Measurements from ENCODE around the gene BORCS5.

Gene BORCS5

GRCh38 chr12:12357719-12358461, 1.0 kb downstream of the BORCS5 start:
- Histone ChIP-seq H3K27me3 (ENCODE audit: insufficient read depth, poor library complexity, severe bottlenecking) (no peaks in the 10 kb centered on the region), H3K4me3 (replicated peaks; ENCODE audit: insufficient read depth, low read length) (peak overlapping the region; percentile 62), H3K27ac (replicated peaks) (peak overlapping the region; percentile 98)
- DNase-seq (ENCODE audit: low read depth in 1 of 2, low spot score in 1 of 2) = peak in 1 of 2 experiments; percentile 18
- TF ChIP-seq GABPA (IDR thresholded peaks at IDR 0.05; ENCODE audit: low read depth) (no peak), POLR2AphosphoS5 (IDR thresholded peaks at IDR 0.05; ENCODE audit: low read depth) (no peak), SPI1 (IDR thresholded peaks at IDR 0.05; ENCODE audit: borderline replicate concordance, low read depth) (no peak)
- TF ChIP-seq, protein P1, sequence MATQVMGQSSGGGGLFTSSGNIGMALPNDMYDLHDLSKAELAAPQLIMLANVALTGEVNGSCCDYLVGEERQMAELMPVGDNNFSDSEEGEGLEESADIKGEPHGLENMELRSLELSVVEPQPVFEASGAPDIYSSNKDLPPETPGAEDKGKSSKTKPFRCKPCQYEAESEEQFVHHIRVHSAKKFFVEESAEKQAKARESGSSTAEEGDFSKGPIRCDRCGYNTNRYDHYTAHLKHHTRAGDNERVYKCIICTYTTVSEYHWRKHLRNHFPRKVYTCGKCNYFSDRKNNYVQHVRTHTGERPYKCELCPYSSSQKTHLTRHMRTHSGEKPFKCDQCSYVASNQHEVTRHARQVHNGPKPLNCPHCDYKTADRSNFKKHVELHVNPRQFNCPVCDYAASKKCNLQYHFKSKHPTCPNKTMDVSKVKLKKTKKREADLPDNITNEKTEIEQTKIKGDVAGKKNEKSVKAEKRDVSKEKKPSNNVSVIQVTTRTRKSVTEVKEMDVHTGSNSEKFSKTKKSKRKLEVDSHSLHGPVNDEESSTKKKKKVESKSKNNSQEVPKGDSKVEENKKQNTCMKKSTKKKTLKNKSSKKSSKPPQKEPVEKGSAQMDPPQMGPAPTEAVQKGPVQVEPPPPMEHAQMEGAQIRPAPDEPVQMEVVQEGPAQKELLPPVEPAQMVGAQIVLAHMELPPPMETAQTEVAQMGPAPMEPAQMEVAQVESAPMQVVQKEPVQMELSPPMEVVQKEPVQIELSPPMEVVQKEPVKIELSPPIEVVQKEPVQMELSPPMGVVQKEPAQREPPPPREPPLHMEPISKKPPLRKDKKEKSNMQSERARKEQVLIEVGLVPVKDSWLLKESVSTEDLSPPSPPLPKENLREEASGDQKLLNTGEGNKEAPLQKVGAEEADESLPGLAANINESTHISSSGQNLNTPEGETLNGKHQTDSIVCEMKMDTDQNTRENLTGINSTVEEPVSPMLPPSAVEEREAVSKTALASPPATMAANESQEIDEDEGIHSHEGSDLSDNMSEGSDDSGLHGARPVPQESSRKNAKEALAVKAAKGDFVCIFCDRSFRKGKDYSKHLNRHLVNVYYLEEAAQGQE (IDR thresholded peaks at IDR 0.05; ENCODE audit: insufficient replicate concordance, low read depth) = no peak
- TF ChIP-seq, protein P2, sequence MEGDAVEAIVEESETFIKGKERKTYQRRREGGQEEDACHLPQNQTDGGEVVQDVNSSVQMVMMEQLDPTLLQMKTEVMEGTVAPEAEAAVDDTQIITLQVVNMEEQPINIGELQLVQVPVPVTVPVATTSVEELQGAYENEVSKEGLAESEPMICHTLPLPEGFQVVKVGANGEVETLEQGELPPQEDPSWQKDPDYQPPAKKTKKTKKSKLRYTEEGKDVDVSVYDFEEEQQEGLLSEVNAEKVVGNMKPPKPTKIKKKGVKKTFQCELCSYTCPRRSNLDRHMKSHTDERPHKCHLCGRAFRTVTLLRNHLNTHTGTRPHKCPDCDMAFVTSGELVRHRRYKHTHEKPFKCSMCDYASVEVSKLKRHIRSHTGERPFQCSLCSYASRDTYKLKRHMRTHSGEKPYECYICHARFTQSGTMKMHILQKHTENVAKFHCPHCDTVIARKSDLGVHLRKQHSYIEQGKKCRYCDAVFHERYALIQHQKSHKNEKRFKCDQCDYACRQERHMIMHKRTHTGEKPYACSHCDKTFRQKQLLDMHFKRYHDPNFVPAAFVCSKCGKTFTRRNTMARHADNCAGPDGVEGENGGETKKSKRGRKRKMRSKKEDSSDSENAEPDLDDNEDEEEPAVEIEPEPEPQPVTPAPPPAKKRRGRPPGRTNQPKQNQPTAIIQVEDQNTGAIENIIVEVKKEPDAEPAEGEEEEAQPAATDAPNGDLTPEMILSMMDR (IDR thresholded peaks at IDR 0.05; ENCODE audit: insufficient read depth, low read length) = no peak

DNA sequence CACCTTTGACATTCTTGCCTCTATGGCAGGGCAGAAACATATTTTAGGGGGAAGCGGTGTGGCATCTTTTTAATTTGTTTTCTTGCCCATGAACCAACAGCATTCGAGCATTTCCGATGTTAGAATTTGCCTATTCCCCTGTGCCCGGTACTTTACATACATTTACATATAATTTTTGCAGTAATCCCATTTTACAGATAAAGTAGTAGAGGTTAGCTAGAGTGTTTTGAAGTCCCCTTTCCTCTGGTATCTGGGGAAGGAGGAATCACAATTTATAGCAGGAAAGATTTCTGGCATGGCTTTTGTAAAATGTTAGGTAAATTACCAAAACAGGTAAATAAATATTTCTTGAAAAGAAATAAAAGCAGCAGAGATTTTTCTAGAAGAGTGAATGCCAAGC, 1.6 kb downstream of the BORCS5 start:
- DNase-seq (ENCODE audit: low read depth in 1 of 2, low spot score in 1 of 2) = no peak
- TF ChIP-seq GABPA (IDR thresholded peaks at IDR 0.05; ENCODE audit: low read depth) (no peak), SPI1 (IDR thresholded peaks at IDR 0.05; ENCODE audit: borderline replicate concordance, low read depth) (no peak), POLR2AphosphoS5 (IDR thresholded peaks at IDR 0.05; ENCODE audit: low read depth) (no peak)
- TF ChIP-seq, protein P1 (IDR thresholded peaks at IDR 0.05; ENCODE audit: insufficient replicate concordance, low read depth) = no peak
- TF ChIP-seq, protein P2 (IDR thresholded peaks at IDR 0.05; ENCODE audit: insufficient read depth, low read length) = no peak
- H3K27me3 ChIP-seq (ENCODE audit: insufficient read depth, poor library complexity, severe bottlenecking) = no peaks in the 10 kb centered on the region
- peak overlapping the region; percentile 98 for H3K27ac ChIP-seq (replicated peaks)
- H3K4me3 ChIP-seq (replicated peaks; ENCODE audit: insufficient read depth, low read length) = peak overlapping the region; percentile 62

DNA sequence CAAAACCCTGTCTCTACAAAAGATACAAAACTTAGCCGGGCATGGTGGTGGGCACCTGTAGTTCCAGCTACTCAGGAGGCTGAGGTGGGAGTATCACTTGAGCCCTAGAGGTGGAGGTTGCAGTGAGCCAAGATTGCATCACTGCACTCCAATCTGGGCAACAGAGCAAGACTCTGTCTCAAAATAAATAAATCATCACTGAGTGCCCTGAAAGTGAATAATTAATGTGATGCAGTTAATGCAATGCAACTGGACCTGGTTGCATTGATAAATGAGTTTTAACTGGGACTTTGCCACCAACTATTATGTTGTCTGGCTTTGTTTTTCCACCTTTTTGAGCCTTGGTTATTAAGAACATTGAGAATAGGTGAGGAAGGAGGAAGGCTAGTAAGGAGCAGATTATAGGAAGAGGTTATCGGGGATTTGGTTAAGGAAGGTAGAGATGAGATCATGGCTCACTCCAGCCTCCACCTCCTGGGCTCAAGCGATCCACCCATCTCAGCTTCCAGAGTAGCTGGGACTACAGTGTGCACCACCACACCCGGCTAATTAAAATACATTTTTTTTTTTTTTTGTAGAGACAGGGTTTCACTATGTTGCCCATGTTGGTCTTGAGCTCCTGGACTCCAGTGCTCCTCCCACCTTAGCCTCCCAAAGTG, 8.0 kb downstream of the BORCS5 start:
- H3K27ac ChIP-seq (replicated peaks) = no peak overlapping the region
- no peaks in the 10 kb centered on the region for H3K27me3 ChIP-seq (ENCODE audit: insufficient read depth, poor library complexity, severe bottlenecking)
- TF ChIP-seq, protein P1 (IDR thresholded peaks at IDR 0.05; ENCODE audit: insufficient replicate concordance, low read depth) = no peak
- TF ChIP-seq POLR2AphosphoS5 (IDR thresholded peaks at IDR 0.05; ENCODE audit: low read depth) (no peak), GABPA (IDR thresholded peaks at IDR 0.05; ENCODE audit: low read depth) (no peak), SPI1 (IDR thresholded peaks at IDR 0.05; ENCODE audit: borderline replicate concordance, low read depth) (no peak)
- TF ChIP-seq, protein P2 (IDR thresholded peaks at IDR 0.05; ENCODE audit: insufficient read depth, low read length) = no peak
- no peak overlapping the region for H3K4me3 ChIP-seq (replicated peaks; ENCODE audit: insufficient read depth, low read length)
- no peak for DNase-seq (ENCODE audit: low read depth in 1 of 2, low spot score in 1 of 2)

Measured in HL-60 (cell line).